Measurements from ENCODE around the gene TPRA1. TPM values are rescaled to one million over a fixed set of nuclear protein-coding genes. Genes with fewer than 3 reads are reported as not detected.

TPRA1 gene
- total RNA-seq, 1 experiment from 2014 or later = 20.0 TPM

DNA sequence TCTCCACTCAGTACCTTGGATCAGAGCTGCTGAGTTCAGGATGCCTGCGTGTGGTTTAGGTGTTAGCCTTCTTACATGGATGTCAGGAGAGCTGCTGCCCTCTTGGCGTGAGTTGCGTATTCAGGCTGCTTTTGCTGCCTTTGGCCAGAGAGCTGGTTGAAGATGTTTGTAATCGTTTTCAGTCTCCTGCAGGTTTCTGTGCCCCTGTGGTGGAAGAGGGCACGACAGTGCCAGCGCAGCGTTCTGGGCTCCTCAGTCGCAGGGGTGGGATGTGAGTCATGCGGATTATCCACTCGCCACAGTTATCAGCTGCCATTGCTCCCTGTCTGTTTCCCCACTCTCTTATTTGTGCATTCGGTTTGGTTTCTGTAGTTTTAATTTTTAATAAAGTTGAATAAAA lies 31.5 kb upstream of the TPRA1 start:
- H4K8ac ChIP-seq (replicated peaks; ENCODE audit: insufficient read length, low read depth, low read length) = no peak overlapping the region
- no peak overlapping the region for H2BK120ac ChIP-seq (ENCODE audit: low read depth, low read length, poor library complexity, severe bottlenecking)
- TF ChIP-seq, protein P1, sequence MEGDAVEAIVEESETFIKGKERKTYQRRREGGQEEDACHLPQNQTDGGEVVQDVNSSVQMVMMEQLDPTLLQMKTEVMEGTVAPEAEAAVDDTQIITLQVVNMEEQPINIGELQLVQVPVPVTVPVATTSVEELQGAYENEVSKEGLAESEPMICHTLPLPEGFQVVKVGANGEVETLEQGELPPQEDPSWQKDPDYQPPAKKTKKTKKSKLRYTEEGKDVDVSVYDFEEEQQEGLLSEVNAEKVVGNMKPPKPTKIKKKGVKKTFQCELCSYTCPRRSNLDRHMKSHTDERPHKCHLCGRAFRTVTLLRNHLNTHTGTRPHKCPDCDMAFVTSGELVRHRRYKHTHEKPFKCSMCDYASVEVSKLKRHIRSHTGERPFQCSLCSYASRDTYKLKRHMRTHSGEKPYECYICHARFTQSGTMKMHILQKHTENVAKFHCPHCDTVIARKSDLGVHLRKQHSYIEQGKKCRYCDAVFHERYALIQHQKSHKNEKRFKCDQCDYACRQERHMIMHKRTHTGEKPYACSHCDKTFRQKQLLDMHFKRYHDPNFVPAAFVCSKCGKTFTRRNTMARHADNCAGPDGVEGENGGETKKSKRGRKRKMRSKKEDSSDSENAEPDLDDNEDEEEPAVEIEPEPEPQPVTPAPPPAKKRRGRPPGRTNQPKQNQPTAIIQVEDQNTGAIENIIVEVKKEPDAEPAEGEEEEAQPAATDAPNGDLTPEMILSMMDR (conservative IDR thresholded peaks at IDR 0.05) = no peak
- H3K27me3 ChIP-seq (ENCODE audit: insufficient read depth, low read length) = no peaks in the 10 kb centered on the region; the same call in 1 of the 2 replicates
- H3K56ac ChIP-seq (ENCODE audit: insufficient read length, low read depth, low read length) = no peak overlapping the region
- no peaks in the 10 kb centered on the region for H3K4me1 ChIP-seq (ENCODE audit: insufficient read depth, low read length)
- no peak overlapping the region for H2BK20ac ChIP-seq (ENCODE audit: low read depth, low read length, poor library complexity, severe bottlenecking)
- no peak for DNase-seq
- no peaks in the 10 kb centered on the region for H4K20me1 ChIP-seq (ENCODE audit: control insufficient read depth, insufficient read depth, insufficient read length)
- no peak overlapping the region for H2BK5ac ChIP-seq (ENCODE audit: insufficient read length, low read length)
- H3K27ac Mint-ChIP-seq = no peak overlapping the region
- H4K5ac ChIP-seq (ENCODE audit: insufficient read length, low read depth, low read length) = no peak overlapping the region
- no peak overlapping the region for H3K4ac ChIP-seq (ENCODE audit: low read depth, low read length)
- WGBS (ENCODE audit: extremely low coverage, insufficient read length, low lambda C conversion rate) = no CpG with 5 or more reads among the region's 11 CpGs
- no peak overlapping the region for H2AFZ ChIP-seq (ENCODE audit: low read length)
- H3K23me2 ChIP-seq (ENCODE audit: insufficient read length, low read depth, low read length, poor library complexity, severe bottlenecking) = no peaks in the 10 kb centered on the region
- H3K4me1 Mint-ChIP-seq = no peaks in the 10 kb centered on the region
- no peak overlapping the region for H2BK12ac ChIP-seq (ENCODE audit: insufficient read length, low read depth, low read length)
- no peak overlapping the region for H3K4me3 Mint-ChIP-seq
- H3K4me2 ChIP-seq (ENCODE audit: insufficient read depth, insufficient read length, low read length) = no peak overlapping the region
- no peaks in the 10 kb centered on the region for H3K79me1 ChIP-seq (ENCODE audit: insufficient read depth, low read depth, low read length, poor library complexity, severe bottlenecking)
- H3K36me3 Mint-ChIP-seq (ENCODE audit: insufficient read depth in 1 of 3, low read depth in 3 of 3) = peaks cover 38 to 63% (median 52%) of the 10 kb centered on the region in 3 experiments; a peak in 6 of 7 replicates
- H3K27ac ChIP-seq (ENCODE audit: insufficient read length, low read depth, low read length) = no peak overlapping the region
- H3K9me3 ChIP-seq (ENCODE audit: control insufficient read depth, low read depth, low read length) = no peaks in the 10 kb centered on the region
- H3K18ac ChIP-seq (ENCODE audit: insufficient read length, low read depth, low read length) = no peak overlapping the region
- no peak overlapping the region for H4K91ac ChIP-seq (ENCODE audit: insufficient read length, low read depth, low read length)
- no peak overlapping the region for H3K9ac ChIP-seq (ENCODE audit: extremely low read depth, insufficient read length, low read length)
- no peaks in the 10 kb centered on the region for H3K79me2 ChIP-seq (ENCODE audit: insufficient read depth, low read length)
- peaks cover 11% of the 10 kb centered on the region for H3K27me3 Mint-ChIP-seq (ENCODE audit: low read depth)
- H2BK15ac ChIP-seq (ENCODE audit: low read depth, low read length) = no peak overlapping the region
- no peak overlapping the region for H3K23ac ChIP-seq (ENCODE audit: insufficient read length, low read depth, low read length)
- H3K9me3 Mint-ChIP-seq = no peaks in the 10 kb centered on the region
- no peak overlapping the region for H3K14ac ChIP-seq (ENCODE audit: insufficient read depth, low read length)
- H3T11ph ChIP-seq (ENCODE audit: low read length) = no peak overlapping the region
- H2AK5ac ChIP-seq (ENCODE audit: insufficient read length, low read length) = no peak overlapping the region

All from H9 (cell line).